Rectal smooth muscle tissue (tissue), 1 donor: ENCODE results near the gene STK38L.

ENCODE experiments used
- H3K27ac ChIP-seq: one replicate; pipeline ENCODE4 v1.7.0; 2013; ENCODE audit warnings: low read depth, low read length, inconsistent platforms
- H3K27me3 ChIP-seq: one replicate; pipeline ENCODE4 v1.7.0; 2013; ENCODE audit warnings: low read length; ENCODE audit not compliant: control insufficient read depth, insufficient read depth
- H3K36me3 ChIP-seq: one replicate; pipeline ENCODE4 v1.7.0; 2013; ENCODE audit warnings: low read length; ENCODE audit not compliant: control insufficient read depth, insufficient read depth
- H3K4me1 ChIP-seq: one replicate; pipeline ENCODE4 v1.7.0; 2013; ENCODE audit warnings: low read length; ENCODE audit not compliant: control insufficient read depth, insufficient read depth
- H3K4me3 ChIP-seq: one replicate; pipeline ENCODE4 v1.7.0; 2013; ENCODE audit warnings: low read length
- H3K9ac ChIP-seq: one replicate; pipeline ENCODE4 v1.7.0; 2013; ENCODE audit warnings: low read length

STK38L gene

GRCh38 chr12:27334042-27334720, 90.1 kb downstream of the STK38L start:
- H3K4me1 ChIP-seq, result peaks cover 11% of the 10 kb centered on the region
- H3K27me3 ChIP-seq, result no peaks in the 10 kb centered on the region
- no peaks in the 10 kb centered on the region for H3K36me3 ChIP-seq
- no peak overlapping the region for H3K27ac ChIP-seq
- H3K9ac ChIP-seq, result no peak overlapping the region
- H3K4me3 ChIP-seq, result peak overlapping the region; percentile 77

GRCh38 chr12:27334721-27335082, 90.6 kb downstream of the STK38L start:
- Histone ChIP-seq H3K27me3 (no peaks in the 10 kb centered on the region), H3K4me1 (peaks cover 11% of the 10 kb centered on the region), H3K4me3 (no peak overlapping the region), H3K9ac (no peak overlapping the region), H3K36me3 (no peaks in the 10 kb centered on the region), H3K27ac (no peak overlapping the region)

- Histone ChIP-seq H3K4me3 (no peak overlapping the region), H3K27ac (no peak overlapping the region), H3K27me3 (no peaks in the 10 kb centered on the region), H3K4me1 (peaks cover 11% of the 10 kb centered on the region), H3K36me3 (no peaks in the 10 kb centered on the region), H3K9ac (no peak overlapping the region)
Observed at GRCh38 chr12:27335364-27336281, 91.5 kb downstream of the STK38L start.

GRCh38 chr12:27336282-27336653, 92.2 kb downstream of the STK38L start:
- H3K27me3 ChIP-seq, result no peaks in the 10 kb centered on the region
- H3K36me3 ChIP-seq, result no peaks in the 10 kb centered on the region
- H3K27ac ChIP-seq, result no peak overlapping the region
- H3K4me1 ChIP-seq, result peaks cover 8% of the 10 kb centered on the region
- H3K4me3 ChIP-seq, result no peak overlapping the region
- no peak overlapping the region for H3K9ac ChIP-seq

- H3K9ac ChIP-seq, result no peak overlapping the region
- no peak overlapping the region for H3K27ac ChIP-seq
- no peaks in the 10 kb centered on the region for H3K27me3 ChIP-seq
- H3K4me3 ChIP-seq, result no peak overlapping the region
- H3K4me1 ChIP-seq, result no peaks in the 10 kb centered on the region
- H3K36me3 ChIP-seq, result no peaks in the 10 kb centered on the region
Observed at GRCh38 chr12:27337376-27337775, 93.3 kb downstream of the STK38L start.

- H3K36me3 ChIP-seq, result no peaks in the 10 kb centered on the region
- H3K27ac ChIP-seq, result no peak overlapping the region
- H3K9ac ChIP-seq, result no peak overlapping the region
- H3K4me1 ChIP-seq, result no peaks in the 10 kb centered on the region
- no peak overlapping the region for H3K4me3 ChIP-seq
- no peaks in the 10 kb centered on the region for H3K27me3 ChIP-seq
Observed at GRCh38 chr12:27338473-27338872, 94.4 kb downstream of the STK38L start.

GRCh38 chr12:27340971-27341370, 96.9 kb downstream of the STK38L start:
- Histone ChIP-seq H3K27ac (no peak overlapping the region), H3K36me3 (no peaks in the 10 kb centered on the region), H3K27me3 (no peaks in the 10 kb centered on the region), H3K4me3 (no peak overlapping the region), H3K4me1 (no peaks in the 10 kb centered on the region), H3K9ac (no peak overlapping the region)

GRCh38 chr12:27342536-27342935, 98.5 kb downstream of the STK38L start:
- Histone ChIP-seq H3K4me3 (no peak overlapping the region), H3K36me3 (no peaks in the 10 kb centered on the region), H3K4me1 (no peaks in the 10 kb centered on the region), H3K9ac (no peak overlapping the region), H3K27me3 (no peaks in the 10 kb centered on the region), H3K27ac (no peak overlapping the region)

- Histone ChIP-seq H3K4me1 (no peaks in the 10 kb centered on the region), H3K27ac (no peak overlapping the region), H3K4me3 (no peak overlapping the region), H3K36me3 (no peaks in the 10 kb centered on the region), H3K9ac (no peak overlapping the region), H3K27me3 (no peaks in the 10 kb centered on the region)
Observed at GRCh38 chr12:27343255-27344000, 99.3 kb downstream of the STK38L start.

GRCh38 chr12:27344246-27344645, 100.2 kb downstream of the STK38L start:
- H3K36me3 ChIP-seq, result no peaks in the 10 kb centered on the region
- H3K4me3 ChIP-seq, result no peak overlapping the region
- no peaks in the 10 kb centered on the region for H3K27me3 ChIP-seq
- H3K27ac ChIP-seq, result no peak overlapping the region
- H3K9ac ChIP-seq, result no peak overlapping the region
- H3K4me1 ChIP-seq, result no peaks in the 10 kb centered on the region

GRCh38 chr12:27344760-27345159, 100.7 kb downstream of the STK38L start:
- Histone ChIP-seq H3K9ac (no peak overlapping the region), H3K4me3 (no peak overlapping the region), H3K27me3 (no peaks in the 10 kb centered on the region), H3K36me3 (no peaks in the 10 kb centered on the region), H3K27ac (no peak overlapping the region), H3K4me1 (no peaks in the 10 kb centered on the region)

- H3K4me1 ChIP-seq, result no peaks in the 10 kb centered on the region
- no peak overlapping the region for H3K27ac ChIP-seq
- H3K27me3 ChIP-seq, result no peaks in the 10 kb centered on the region
- H3K36me3 ChIP-seq, result no peaks in the 10 kb centered on the region
- no peak overlapping the region for H3K4me3 ChIP-seq
- no peak overlapping the region for H3K9ac ChIP-seq
Observed at GRCh38 chr12:27345376-27345775, 101.3 kb downstream of the STK38L start.
